OCI-LY3 (cell line): ENCODE measurements around the gene MCM3AP.

Source experiments
- H2AFZ ChIP-seq: fragments of 200-600, 300-600 bp; shearing (Covaris generic); 2 replicates; pipeline ENCODE4 v1.6.0; 2014; ENCODE audit warnings: antibody characterized with exemption, low read depth, low read length
- H3K27ac ChIP-seq: fragments of 200-600, 300-600 bp; sonication (generic); 2 replicates; pipeline ENCODE4 v1.5.1; 2014; ENCODE audit warnings: mild to moderate bottlenecking, low read length, moderate library complexity, mixed read lengths
- H3K27me3 ChIP-seq: fragments of 200-600, 300-600 bp; sonication (generic); 2 replicates; pipeline ENCODE4 v1.6.1; 2014; ENCODE audit warnings: low read depth, low read length, mixed read lengths
- H3K36me3 ChIP-seq: fragments of 200-600, 300-600 bp; sonication (generic); replicated peaks from 2 replicates; pipeline ENCODE3; 2014; ENCODE audit warnings: low read depth, low read length, mixed read lengths
- H3K4me1 ChIP-seq: fragments of 300-600, 200-600 bp; sonication (generic); 2 replicates; pipeline ENCODE4 v1.6.1; 2014; ENCODE audit warnings: low read length, mixed read lengths
- H3K4me2 ChIP-seq: fragments of 200-600, 300-600 bp; sonication (generic); 2 replicates; pipeline ENCODE4 v1.6.1; 2014; ENCODE audit warnings: low read length, mixed read lengths
- H3K4me3 ChIP-seq: fragments of 300-600, 200-600 bp; sonication (generic); 2 replicates; pipeline ENCODE4 v1.5.1; 2014; ENCODE audit warnings: antibody characterized with exemption, mild to moderate bottlenecking, low read length, moderate library complexity
- H3K79me2 ChIP-seq: fragments of 300-600, 200-600 bp; shearing (Covaris generic); 2 replicates; pipeline ENCODE4 v1.6.1; 2014; ENCODE audit warnings: mild to moderate bottlenecking, low read length, mixed read lengths
- H3K9ac ChIP-seq: fragments of 300-600, 200-600 bp; shearing (Covaris generic); 2 replicates; pipeline ENCODE4 v1.6.0; 2014; ENCODE audit warnings: mild to moderate bottlenecking, low read length, moderate library complexity
- H3K9me3 ChIP-seq: fragments of 200-600, 300-600 bp; shearing (Covaris generic); 2 replicates; pipeline ENCODE4 v1.6.1; 2014; ENCODE audit warnings: low read length, mixed read lengths; ENCODE audit not compliant: insufficient read depth
- H4K20me1 ChIP-seq: fragments of 200-600, 300-600 bp; sonication (generic); 2 replicates; pipeline ENCODE4 v1.6.1; 2016; ENCODE audit warnings: low read length, mixed read lengths; ENCODE audit not compliant: insufficient read depth
- EZH2phosphoT487 ChIP-seq: fragments of 200-600 bp; shearing (Covaris generic); IDR thresholded peaks from 2 replicates; pipeline ENCODE4 v1.6.1; 2018; ENCODE audit warnings: antibody characterized with exemption, mixed run types, low read depth
- TF ChIP-seq, protein P1 (sequence below): fragments of 200-600, 300-600 bp; sonication (generic); IDR thresholded peaks from 2 replicates; pipeline ENCODE4 v1.5.1; 2014; ENCODE audit warnings: antibody characterized with exemption, low read length, low read depth

Gene MCM3AP

DNA sequence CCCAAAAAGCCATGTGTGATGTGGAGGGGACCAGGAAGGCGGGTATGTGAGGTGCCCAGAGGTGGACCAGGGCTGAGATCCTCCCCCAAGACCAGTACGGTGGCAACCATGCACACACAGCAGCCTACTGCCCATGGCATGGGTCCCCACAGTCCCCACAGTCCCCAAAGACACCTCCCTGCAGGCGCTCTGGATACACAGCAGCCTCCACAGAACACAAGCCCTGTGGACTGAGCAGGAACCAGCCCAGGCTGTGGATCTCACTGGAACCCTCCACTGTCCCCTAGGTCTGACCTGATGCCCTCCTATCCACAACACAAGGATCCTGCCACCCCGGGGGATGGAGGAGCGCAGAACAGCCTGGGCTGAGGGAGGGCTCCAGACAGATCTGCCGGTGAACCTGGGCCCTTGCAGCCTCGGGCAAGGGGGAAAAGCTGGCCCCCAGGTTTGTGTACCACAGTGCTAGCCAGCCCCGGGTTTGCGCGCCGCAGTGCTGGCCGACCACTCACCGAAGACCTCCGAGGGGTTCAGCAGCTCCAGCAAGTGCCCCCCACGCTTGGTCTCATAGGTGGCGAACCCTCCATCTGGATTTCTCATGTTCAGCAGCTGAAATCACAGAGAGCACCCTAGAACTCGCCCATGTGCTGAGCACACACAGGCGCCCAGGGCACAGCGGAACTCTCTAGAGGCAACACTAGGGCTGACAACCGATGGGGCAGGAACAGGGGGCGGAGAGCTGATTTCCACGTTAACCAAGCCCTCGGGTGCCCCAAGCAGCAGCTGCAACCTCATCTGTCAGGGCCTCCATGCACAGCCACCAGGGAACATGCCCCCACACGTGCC, 79.0 kb downstream of the MCM3AP start:
- Histone ChIP-seq H3K4me1 (no peaks in the 10 kb centered on the region), H3K36me3 (peaks cover 25% of the 10 kb centered on the region), H3K9me3 (no peaks in the 10 kb centered on the region), H3K27me3 (no peaks in the 10 kb centered on the region), H2AFZ (no peak overlapping the region), H3K4me3 (no peak overlapping the region), H3K9ac (no peak overlapping the region), H3K4me2 (no peak overlapping the region), H3K79me2 (no peaks in the 10 kb centered on the region), H4K20me1 (no peaks in the 10 kb centered on the region), H3K27ac (no peak overlapping the region)
- no peak for TF ChIP-seq EZH2phosphoT487
- TF ChIP-seq, protein P1, sequence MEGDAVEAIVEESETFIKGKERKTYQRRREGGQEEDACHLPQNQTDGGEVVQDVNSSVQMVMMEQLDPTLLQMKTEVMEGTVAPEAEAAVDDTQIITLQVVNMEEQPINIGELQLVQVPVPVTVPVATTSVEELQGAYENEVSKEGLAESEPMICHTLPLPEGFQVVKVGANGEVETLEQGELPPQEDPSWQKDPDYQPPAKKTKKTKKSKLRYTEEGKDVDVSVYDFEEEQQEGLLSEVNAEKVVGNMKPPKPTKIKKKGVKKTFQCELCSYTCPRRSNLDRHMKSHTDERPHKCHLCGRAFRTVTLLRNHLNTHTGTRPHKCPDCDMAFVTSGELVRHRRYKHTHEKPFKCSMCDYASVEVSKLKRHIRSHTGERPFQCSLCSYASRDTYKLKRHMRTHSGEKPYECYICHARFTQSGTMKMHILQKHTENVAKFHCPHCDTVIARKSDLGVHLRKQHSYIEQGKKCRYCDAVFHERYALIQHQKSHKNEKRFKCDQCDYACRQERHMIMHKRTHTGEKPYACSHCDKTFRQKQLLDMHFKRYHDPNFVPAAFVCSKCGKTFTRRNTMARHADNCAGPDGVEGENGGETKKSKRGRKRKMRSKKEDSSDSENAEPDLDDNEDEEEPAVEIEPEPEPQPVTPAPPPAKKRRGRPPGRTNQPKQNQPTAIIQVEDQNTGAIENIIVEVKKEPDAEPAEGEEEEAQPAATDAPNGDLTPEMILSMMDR, result no peak

DNA sequence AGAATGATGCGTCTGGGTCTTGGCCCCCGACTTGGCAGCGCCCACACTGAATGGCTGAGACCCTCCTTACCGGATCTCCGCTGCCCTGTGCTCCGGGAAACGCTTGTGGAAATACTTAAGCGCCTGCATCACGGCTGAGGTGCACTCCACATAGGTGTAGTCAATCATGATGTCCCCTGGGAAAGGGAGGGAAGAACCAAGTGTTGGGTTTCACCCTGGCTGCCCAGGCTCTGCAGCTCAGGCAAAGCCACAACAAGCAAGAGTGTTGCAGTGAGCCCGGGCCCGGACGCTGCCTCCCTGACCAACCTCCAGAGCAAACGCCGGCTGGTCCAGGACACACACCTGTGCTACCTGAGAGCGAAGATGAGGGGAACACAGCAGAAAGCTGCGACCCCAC, 79.6 kb downstream of the MCM3AP start:
- H3K4me2 ChIP-seq, result no peak overlapping the region
- H3K27ac ChIP-seq, result no peak overlapping the region
- H3K9ac ChIP-seq, result no peak overlapping the region
- no peaks in the 10 kb centered on the region for H3K79me2 ChIP-seq
- H3K4me1 ChIP-seq, result no peaks in the 10 kb centered on the region
- H3K4me3 ChIP-seq, result no peak overlapping the region
- no peak for TF ChIP-seq EZH2phosphoT487
- TF ChIP-seq, protein P1, result no peak
- H3K27me3 ChIP-seq, result no peaks in the 10 kb centered on the region
- H3K36me3 ChIP-seq, result peaks cover 24% of the 10 kb centered on the region
- H4K20me1 ChIP-seq, result no peaks in the 10 kb centered on the region
- H3K9me3 ChIP-seq, result no peaks in the 10 kb centered on the region
- no peak overlapping the region for H2AFZ ChIP-seq

DNA sequence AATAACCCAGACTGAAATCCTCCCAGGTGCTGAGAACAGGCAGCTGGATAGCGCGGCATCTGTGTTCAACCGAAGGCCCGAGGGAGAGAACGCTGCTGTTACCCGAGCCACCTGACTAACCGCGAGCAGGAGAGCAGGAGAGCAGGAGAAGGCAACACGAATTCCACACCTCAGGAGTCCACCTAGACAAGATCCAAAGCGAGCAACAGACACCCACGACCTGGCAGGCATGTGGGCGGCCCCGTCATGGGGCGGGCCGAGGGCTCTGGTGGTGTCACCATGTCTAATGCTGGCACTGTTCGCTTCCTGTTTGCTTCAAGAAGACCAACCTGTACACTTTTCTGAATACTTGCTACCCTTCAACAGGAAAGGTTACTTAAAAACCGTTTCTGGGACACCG, 80.2 kb downstream of the MCM3AP start:
- H3K4me2 ChIP-seq, result no peak overlapping the region
- TF ChIP-seq, protein P1, result no peak
- TF ChIP-seq EZH2phosphoT487, result no peak
- H3K36me3 ChIP-seq, result peaks cover 28% of the 10 kb centered on the region

DNA sequence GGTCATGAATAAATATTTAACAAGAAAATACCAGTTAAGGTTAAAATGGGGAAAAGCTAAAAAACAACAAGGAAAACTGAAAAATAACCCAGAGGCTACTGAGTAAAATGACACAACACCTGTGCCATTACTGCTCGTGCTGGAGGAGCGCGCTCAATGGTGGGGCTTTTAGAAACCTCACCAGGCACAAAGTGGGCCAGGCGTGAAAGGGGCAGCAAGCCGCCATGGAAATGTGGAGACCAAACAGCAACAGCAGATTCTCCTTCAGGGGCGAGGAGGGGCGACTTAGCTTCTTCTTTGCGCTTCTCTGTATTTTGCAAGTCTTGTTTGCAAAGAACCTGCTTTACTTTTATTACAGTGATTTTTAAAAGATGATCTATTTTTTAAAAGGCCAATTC, 82.2 kb downstream of the MCM3AP start:
- Histone ChIP-seq H3K36me3 (peaks cover 42% of the 10 kb centered on the region), H3K27ac (no peak overlapping the region), H3K27me3 (no peaks in the 10 kb centered on the region), H3K4me1 (no peaks in the 10 kb centered on the region), H4K20me1 (no peaks in the 10 kb centered on the region), H3K9me3 (no peaks in the 10 kb centered on the region), H3K9ac (no peak overlapping the region), H3K4me3 (no peak overlapping the region), H3K4me2 (no peak overlapping the region), H2AFZ (no peak overlapping the region), H3K79me2 (no peaks in the 10 kb centered on the region; the same call in 1 of the 2 replicates)
- no peak for TF ChIP-seq EZH2phosphoT487
- TF ChIP-seq, protein P1, result no peak

More for the DNA sequence above, 80.2 kb downstream of the MCM3AP start:
- no peaks in the 10 kb centered on the region for H4K20me1 ChIP-seq
- no peak overlapping the region for H3K4me3 ChIP-seq
- H3K79me2 ChIP-seq, result no peaks in the 10 kb centered on the region
- H3K4me1 ChIP-seq, result no peaks in the 10 kb centered on the region
- H3K27ac ChIP-seq, result no peak overlapping the region
- H2AFZ ChIP-seq, result no peak overlapping the region
- H3K27me3 ChIP-seq, result no peaks in the 10 kb centered on the region
- no peaks in the 10 kb centered on the region for H3K9me3 ChIP-seq
- no peak overlapping the region for H3K9ac ChIP-seq
